GM12872 (cell line): ENCODE results near the gene GRAMD1A.

Experiments
- TF ChIP-seq, protein P1 (sequence below): IDR thresholded peaks from 3 replicates; pipeline ENCODE4 v1.5.1; 2011; ENCODE audit warnings: low read depth, mild to moderate bottlenecking, low read length, moderate library complexity; ENCODE audit not compliant: insufficient read depth

Gene GRAMD1A

GRCh38 chr19:35015954-35016351 lies 15.8 kb downstream of the GRAMD1A start:
- TF ChIP-seq, protein P1, sequence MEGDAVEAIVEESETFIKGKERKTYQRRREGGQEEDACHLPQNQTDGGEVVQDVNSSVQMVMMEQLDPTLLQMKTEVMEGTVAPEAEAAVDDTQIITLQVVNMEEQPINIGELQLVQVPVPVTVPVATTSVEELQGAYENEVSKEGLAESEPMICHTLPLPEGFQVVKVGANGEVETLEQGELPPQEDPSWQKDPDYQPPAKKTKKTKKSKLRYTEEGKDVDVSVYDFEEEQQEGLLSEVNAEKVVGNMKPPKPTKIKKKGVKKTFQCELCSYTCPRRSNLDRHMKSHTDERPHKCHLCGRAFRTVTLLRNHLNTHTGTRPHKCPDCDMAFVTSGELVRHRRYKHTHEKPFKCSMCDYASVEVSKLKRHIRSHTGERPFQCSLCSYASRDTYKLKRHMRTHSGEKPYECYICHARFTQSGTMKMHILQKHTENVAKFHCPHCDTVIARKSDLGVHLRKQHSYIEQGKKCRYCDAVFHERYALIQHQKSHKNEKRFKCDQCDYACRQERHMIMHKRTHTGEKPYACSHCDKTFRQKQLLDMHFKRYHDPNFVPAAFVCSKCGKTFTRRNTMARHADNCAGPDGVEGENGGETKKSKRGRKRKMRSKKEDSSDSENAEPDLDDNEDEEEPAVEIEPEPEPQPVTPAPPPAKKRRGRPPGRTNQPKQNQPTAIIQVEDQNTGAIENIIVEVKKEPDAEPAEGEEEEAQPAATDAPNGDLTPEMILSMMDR: no peak

DNA sequence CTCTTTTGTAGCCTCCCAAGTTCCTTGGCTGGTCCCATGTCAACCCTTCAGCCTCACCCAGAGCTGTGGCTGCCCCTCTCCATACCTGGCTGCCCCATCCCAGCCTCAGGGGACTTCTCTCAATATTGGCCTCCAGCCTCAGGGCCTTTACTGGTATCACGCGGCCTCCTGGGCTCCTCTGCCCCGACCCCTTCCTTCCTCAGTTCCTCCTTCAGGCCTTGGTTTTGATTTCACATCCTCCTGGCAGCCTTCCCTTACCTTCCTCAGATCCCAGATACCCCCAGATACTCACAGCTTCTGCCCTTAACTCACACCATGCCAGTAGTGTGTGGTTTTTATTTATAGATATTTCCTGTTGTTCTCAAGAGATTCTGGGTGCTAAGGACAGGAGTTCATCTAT lies 17.4 kb downstream of the GRAMD1A start:
- TF ChIP-seq, protein P1: no peak

DNA sequence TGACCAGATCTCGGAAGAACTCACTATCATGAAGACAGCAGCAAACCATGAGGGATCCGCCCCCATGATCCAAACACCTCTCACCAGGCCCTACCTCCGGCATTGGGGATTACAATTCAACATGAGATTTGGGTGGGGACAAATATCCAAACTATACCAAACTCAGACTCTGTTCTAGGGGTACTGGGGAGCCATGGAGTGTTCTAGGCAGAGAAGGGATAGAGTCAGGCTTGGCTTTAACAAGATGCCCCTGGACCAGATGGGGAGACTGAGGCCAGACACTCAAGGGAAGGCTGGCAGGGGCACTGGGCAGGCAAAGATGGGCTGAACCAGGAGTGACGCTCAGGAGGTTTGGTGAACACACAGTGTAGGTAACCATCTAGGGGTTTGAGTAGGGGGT lies 18.3 kb downstream of the GRAMD1A start:
- TF ChIP-seq, protein P1: no peak

GRCh38 chr19:35019144-35019543 lies 19.0 kb downstream of the GRAMD1A start:
- TF ChIP-seq, protein P1: no peak

GRCh38 chr19:35021016-35021415 lies 20.9 kb downstream of the GRAMD1A start:
- TF ChIP-seq, protein P1: no peak

DNA sequence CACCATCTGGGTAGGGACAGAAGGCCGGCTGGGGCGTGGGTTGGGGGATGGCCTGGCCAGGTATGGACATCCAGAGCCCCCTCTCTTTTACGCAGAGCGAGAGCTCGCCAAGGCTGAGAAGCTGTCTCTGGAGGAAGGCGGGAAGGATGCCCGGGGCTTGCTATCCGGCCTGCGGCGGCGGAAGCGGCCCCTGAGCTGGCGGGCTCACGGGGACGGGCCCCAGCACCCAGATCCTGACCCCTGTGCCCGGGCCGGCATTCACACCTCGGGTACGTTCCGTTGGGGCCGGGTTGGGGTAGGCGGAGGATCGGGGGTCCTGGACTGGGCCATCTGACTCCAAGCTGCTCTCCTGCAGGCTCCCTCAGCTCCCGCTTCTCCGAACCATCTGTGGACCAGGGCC lies 21.5 kb downstream of the GRAMD1A start:
- TF ChIP-seq, protein P1: no peak

GRCh38 chr19:35022460-35022859 lies 22.3 kb downstream of the GRAMD1A start:
- TF ChIP-seq, protein P1: no peak

GRCh38 chr19:35023428-35023827 lies 23.3 kb downstream of the GRAMD1A start:
- TF ChIP-seq, protein P1: no peak
